Measurements from ENCODE around the gene SLC6A2. TPM values are rescaled to one million over a fixed set of nuclear protein-coding genes. Genes with fewer than 3 reads are reported as not detected.

Gene SLC6A2
- total RNA-seq, 2 experiments from 2014 or later, result not detected

DNA sequence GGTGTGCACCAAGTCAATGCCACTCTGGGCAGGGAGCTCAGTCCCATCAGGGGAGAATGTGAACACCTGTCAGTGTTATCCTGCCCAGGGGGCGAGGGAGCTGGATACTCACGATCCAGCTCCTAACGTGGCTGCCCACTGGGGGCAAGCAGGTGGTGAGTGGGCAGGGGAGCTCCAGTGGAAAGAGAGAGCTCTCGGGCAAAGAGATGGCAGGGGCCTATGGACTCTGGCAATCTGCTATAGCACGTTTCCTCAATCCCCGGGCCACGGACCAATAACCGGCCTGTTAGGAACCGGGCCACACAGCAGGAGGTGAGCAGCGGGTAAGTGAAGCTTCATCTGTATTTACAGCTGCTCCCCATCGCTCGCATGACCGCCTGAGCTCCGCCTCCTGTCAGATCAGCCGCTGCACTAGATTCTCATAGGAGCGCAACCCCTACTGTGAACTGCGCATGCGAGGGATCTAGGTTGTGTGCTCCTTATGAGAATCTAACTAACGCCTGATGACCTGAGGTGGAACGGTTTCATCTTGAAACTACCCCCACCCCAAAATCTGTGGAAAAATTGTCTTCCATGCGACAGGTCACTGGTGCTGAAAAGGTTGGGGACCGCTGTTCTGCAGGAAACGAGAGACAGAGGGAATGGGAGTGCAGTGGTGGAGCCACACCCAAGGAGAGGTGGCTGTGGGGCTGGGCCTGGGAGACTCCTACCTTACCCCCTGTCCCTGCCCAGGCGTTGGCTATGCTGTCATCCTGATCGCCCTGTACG, 15.6 kb downstream of the SLC6A2 start:
- Mint-ChIP-seq H3K36me3 (no peaks in the 10 kb centered on the region), H3K27me3 (no peaks in the 10 kb centered on the region), H3K4me1 (no peaks in the 10 kb centered on the region), H3K27ac (no peak overlapping the region), H3K4me3 (no peak overlapping the region), H3K9me3 (ENCODE audit: low read depth) (no peaks in the 10 kb centered on the region)
- DNase-seq (no peak), ATAC-seq (no peak)
- CTCF ChIA-PET, result no interaction called here

DNA sequence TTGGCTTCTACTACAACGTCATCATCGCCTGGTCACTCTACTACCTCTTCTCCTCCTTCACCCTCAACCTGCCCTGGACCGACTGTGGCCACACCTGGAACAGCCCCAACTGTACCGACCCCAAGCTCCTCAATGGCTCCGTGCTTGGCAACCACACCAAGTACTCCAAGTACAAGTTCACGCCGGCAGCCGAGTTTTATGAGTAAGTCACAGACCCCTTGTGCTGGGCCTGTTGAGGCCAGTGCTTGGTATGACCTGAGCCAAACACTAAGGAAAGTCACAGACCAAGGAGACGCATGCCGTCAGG, 16.1 kb downstream of the SLC6A2 start:
- Mint-ChIP-seq H3K4me1 (no peaks in the 10 kb centered on the region), H3K27me3 (no peaks in the 10 kb centered on the region), H3K36me3 (no peaks in the 10 kb centered on the region), H3K9me3 (ENCODE audit: low read depth) (no peaks in the 10 kb centered on the region), H3K4me3 (no peak overlapping the region), H3K27ac (no peak overlapping the region)
- ATAC-seq (no peak), DNase-seq (no peak)
- CTCF ChIA-PET, result no interaction called here

DNA sequence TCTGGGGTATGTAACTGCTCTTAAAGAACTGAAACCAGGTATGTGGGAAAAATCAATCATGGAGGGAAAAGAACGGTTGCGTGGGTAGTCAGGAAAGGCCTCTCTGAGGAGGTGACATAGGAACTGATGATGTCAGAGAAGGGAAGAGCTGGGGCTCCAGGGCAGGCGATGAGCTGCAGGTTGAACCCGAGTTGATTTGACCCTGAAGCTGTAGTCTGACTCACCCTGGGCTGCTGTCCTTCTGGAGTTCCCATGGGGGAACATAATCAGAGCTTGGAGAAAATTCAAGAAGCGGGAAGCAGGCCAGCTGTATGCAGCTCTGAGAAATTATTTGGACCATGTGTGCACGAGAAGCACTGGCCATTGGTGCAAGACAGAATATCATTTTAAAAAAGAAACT, 16.7 kb downstream of the SLC6A2 start:
- Mint-ChIP-seq H3K9me3 (ENCODE audit: low read depth) (no peaks in the 10 kb centered on the region), H3K27me3 (no peaks in the 10 kb centered on the region), H3K27ac (no peak overlapping the region), H3K4me3 (no peak overlapping the region), H3K4me1 (no peaks in the 10 kb centered on the region), H3K36me3 (no peaks in the 10 kb centered on the region)
- DNase-seq (no peak), ATAC-seq (no peak)
- CTCF ChIA-PET, result no interaction called here

DNA sequence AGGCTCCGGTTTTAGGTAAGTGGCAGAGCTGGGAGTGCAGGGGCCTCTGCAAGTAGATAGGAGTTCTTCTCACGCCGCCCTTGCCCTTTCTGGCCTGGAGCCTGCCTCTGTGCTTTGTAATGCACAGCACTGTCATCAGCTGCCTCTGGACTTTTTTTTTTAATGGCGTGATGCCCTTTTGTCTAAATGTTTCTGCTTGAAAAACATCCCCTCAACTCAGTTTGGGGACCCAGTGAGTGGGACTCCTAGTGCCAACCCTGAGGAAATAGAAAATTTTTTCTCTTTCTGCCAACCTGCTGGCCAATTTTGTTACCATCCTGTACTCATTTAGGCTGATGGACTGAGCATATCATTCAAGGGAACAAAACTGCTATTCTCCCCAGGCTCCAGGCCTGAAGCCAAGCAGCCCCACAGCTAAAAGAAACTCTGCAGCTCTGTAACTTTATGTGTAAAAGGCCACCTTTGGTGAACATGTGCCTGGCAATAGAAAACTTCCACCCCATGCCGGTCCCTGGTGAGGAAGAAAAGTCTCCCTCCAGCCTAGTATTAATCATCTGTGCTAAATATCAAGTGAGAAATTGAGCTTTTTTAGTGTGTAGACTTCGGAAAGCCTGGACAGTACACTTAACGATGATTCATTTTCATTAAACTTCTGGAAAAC, 22.5 kb downstream of the SLC6A2 start:
- Mint-ChIP-seq H3K27me3 (no peaks in the 10 kb centered on the region), H3K36me3 (no peaks in the 10 kb centered on the region), H3K27ac (no peak overlapping the region), H3K4me3 (no peak overlapping the region), H3K9me3 (ENCODE audit: low read depth) (no peaks in the 10 kb centered on the region), H3K4me1 (no peaks in the 10 kb centered on the region)
- DNase-seq, result no peak
- no peak for ATAC-seq
- CTCF ChIA-PET, result no interaction called here

DNA sequence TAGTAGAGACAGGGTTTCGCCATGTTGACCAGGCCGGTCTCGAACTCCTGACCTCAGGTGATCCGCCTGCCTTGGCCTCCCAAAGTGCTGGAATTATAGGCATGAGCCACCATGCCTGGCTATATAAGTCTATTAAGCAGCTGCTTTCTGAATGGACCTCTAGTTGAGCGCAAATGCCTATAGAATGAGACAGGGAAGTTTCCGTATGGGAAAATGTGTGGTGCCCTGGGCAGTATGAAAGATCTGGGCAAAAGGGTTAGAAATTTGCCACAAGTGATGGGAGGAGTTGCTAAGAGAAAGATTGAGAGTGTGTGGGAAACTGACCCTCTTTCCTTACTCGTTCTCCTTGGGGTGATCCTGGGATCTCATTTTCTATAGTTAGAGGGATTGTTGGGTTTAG, 26.3 kb downstream of the SLC6A2 start:
- no peaks in the 10 kb centered on the region for H3K9me3 Mint-ChIP-seq (ENCODE audit: low read depth)
- no peak overlapping the region for H3K27ac Mint-ChIP-seq
- no peak overlapping the region for H3K4me3 Mint-ChIP-seq
- H3K27me3 Mint-ChIP-seq, result no peaks in the 10 kb centered on the region
- CTCF ChIA-PET, result no interaction called here
- ATAC-seq (no peak), DNase-seq (no peak)
- H3K4me1 Mint-ChIP-seq, result no peaks in the 10 kb centered on the region
- no peaks in the 10 kb centered on the region for H3K36me3 Mint-ChIP-seq

DNA sequence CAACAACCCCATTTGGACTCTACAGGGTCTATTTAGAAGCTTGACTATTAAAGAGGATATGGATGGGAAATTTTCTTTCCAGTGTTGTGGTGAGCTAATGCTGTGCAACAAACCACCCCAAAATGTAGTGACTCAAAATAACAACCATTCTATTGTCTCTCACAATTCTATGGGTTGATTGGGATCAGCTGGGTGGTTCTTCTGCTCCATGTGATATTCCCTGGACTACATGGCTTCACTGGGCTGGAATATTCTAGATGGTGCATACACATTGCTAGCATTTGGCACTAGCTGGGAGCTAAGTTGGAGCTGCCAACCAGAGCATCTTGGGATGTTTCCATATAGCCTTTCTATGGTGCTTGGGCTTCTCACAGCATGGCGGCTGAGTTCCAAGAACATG, 30.2 kb downstream of the SLC6A2 start:
- no peaks in the 10 kb centered on the region for H3K36me3 Mint-ChIP-seq
- CTCF ChIA-PET, result no interaction called here
- ATAC-seq (no peak), DNase-seq (no peak)
- H3K27ac Mint-ChIP-seq, result no peak overlapping the region
- no peak overlapping the region for H3K4me3 Mint-ChIP-seq
- no peaks in the 10 kb centered on the region for H3K4me1 Mint-ChIP-seq
- H3K27me3 Mint-ChIP-seq, result no peaks in the 10 kb centered on the region
- H3K9me3 Mint-ChIP-seq (ENCODE audit: low read depth), result no peaks in the 10 kb centered on the region

DNA sequence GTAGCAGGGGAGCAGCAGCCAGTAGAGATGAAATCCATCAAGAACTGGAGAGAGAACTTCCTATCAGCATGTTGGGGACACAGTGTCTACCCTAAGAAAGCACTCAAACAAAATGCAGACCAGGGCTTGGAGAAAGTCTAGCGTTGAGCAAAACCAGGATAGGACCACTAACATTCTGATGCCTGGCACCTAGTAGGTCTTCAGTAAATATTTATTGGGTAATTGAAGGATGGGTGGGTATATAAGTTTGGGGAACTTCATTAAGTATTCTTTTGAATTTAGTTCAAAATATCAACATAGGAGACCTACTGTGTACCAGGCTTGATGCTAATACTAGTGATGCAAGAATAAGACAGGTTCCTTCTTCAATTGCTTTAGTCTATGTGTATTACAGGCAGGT, 30.9 kb downstream of the SLC6A2 start:
- H3K4me3 Mint-ChIP-seq, result no peak overlapping the region
- H3K36me3 Mint-ChIP-seq, result no peaks in the 10 kb centered on the region

DNA sequence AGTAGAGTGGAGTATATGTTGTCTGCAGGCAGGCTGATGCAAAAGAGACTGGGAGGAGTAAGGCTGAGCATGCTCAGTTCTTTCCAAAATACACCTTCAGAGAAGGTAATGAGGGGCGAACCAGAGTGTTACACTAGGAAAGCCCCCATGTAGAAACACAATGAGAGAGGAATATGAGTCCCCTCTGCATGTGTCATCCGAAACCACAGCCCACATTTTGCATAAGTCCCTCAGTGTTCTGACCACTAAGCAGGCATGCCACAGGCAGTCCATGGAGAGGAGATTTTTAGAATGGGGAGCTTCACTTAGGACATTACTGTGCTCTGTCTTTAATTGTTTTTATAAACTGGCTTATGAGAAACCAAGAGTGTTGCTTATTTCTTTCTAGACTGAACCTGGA, 32.0 kb downstream of the SLC6A2 start:
- Mint-ChIP-seq H3K27ac (no peak overlapping the region), H3K27me3 (no peaks in the 10 kb centered on the region)
- CTCF ChIA-PET, result no interaction called here

More for the DNA sequence above, 30.9 kb downstream of the SLC6A2 start:
- no peak for ATAC-seq
- no peak overlapping the region for H3K27ac Mint-ChIP-seq
- no peaks in the 10 kb centered on the region for H3K27me3 Mint-ChIP-seq
- CTCF ChIA-PET, result no interaction called here
- no peaks in the 10 kb centered on the region for H3K9me3 Mint-ChIP-seq (ENCODE audit: low read depth)
- DNase-seq, result no peak
- H3K4me1 Mint-ChIP-seq, result no peaks in the 10 kb centered on the region

DNA sequence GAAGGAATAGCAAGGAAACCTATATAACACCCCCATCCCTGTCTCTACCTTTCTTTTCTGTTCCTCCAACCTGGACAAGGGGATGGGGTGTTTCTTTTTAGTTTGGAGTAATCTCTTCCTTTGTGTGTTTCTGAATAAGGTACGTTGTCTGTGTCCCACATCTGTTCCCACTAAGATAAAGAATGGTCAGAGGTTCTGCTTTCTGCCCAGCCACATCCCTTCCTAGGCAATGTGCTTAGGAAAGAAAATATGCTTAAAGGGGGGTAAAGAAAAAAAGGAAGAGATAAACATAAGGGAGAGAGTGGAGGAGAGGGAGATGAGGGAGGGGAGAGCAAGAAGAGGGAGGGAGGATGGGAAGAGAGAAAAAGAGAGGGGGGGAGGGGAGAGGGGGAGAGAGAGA, 35.1 kb downstream of the SLC6A2 start:
- no peaks in the 10 kb centered on the region for H3K9me3 Mint-ChIP-seq (ENCODE audit: low read depth)
- no peaks in the 10 kb centered on the region for H3K36me3 Mint-ChIP-seq
- CTCF ChIA-PET, result no interaction called here
- ATAC-seq, result no peak
- H3K27me3 Mint-ChIP-seq, result no peaks in the 10 kb centered on the region
- DNase-seq, result no peak
- no peak overlapping the region for H3K4me3 Mint-ChIP-seq
- H3K27ac Mint-ChIP-seq, result no peak overlapping the region
- H3K4me1 Mint-ChIP-seq, result no peaks in the 10 kb centered on the region

More for the DNA sequence above, 32.0 kb downstream of the SLC6A2 start:
- H3K36me3 Mint-ChIP-seq, result no peaks in the 10 kb centered on the region
- H3K4me1 Mint-ChIP-seq, result no peaks in the 10 kb centered on the region
- H3K9me3 Mint-ChIP-seq (ENCODE audit: low read depth), result no peaks in the 10 kb centered on the region
- DNase-seq, result no peak
- no peak for ATAC-seq
- H3K4me3 Mint-ChIP-seq, result no peak overlapping the region

DNA sequence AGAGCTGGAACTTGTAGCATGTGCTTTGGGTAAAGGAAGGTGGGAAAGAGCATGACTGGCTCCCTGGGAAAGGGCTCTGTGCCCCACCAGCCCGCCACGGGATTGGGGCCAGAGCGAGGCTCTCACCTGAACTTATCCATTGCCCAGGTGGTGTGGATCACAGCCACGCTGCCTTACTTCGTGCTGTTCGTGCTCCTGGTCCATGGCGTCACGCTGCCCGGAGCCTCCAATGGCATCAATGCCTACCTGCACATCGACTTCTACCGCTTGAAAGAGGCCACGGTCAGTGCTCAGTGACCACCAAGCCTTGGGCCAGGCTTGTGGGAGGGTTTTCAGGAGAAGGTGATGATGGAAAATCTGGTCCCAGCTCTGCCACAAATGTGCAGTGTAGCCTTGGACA, 36.0 kb downstream of the SLC6A2 start:
- H3K4me3 Mint-ChIP-seq, result no peak overlapping the region
- no peak for DNase-seq
- ATAC-seq, result no peak
- CTCF ChIA-PET, result no interaction called here
- H3K27ac Mint-ChIP-seq, result no peak overlapping the region
- no peaks in the 10 kb centered on the region for H3K9me3 Mint-ChIP-seq (ENCODE audit: low read depth)
- H3K27me3 Mint-ChIP-seq, result no peaks in the 10 kb centered on the region
- no peaks in the 10 kb centered on the region for H3K36me3 Mint-ChIP-seq
- no peaks in the 10 kb centered on the region for H3K4me1 Mint-ChIP-seq

DNA sequence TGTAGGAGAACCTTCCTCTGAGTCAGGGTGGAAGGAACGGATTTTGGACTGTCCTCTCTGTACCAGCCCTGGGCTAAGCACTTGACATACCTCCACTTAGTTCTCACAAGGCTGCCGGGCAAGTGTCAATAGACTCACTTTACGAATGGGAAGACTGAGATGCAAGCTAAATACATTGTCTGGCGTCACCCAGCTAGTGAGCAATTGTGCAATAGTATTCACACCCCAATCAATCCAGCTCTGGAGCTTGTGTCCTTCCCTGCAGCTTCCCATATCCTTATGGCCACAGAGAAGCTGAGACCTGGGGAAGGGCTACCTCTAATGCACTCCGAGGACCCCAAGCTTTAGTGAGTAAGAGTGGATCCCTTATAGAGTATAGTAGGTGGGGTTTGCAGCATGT, 39.8 kb downstream of the SLC6A2 start:
- H3K9me3 Mint-ChIP-seq (ENCODE audit: low read depth), result no peaks in the 10 kb centered on the region
- DNase-seq (no peak), ATAC-seq (no peak)
- no peaks in the 10 kb centered on the region for H3K36me3 Mint-ChIP-seq
- no peak overlapping the region for H3K27ac Mint-ChIP-seq
- CTCF ChIA-PET, result interaction anchor here (1.8 kb wide), 1 partner anchor 231 kb away, joined by 6 read pairs; no protein-coding TSS in a partner anchor
- no peak overlapping the region for H3K4me3 Mint-ChIP-seq
- H3K27me3 Mint-ChIP-seq, result no peaks in the 10 kb centered on the region
- no peaks in the 10 kb centered on the region for H3K4me1 Mint-ChIP-seq

DNA sequence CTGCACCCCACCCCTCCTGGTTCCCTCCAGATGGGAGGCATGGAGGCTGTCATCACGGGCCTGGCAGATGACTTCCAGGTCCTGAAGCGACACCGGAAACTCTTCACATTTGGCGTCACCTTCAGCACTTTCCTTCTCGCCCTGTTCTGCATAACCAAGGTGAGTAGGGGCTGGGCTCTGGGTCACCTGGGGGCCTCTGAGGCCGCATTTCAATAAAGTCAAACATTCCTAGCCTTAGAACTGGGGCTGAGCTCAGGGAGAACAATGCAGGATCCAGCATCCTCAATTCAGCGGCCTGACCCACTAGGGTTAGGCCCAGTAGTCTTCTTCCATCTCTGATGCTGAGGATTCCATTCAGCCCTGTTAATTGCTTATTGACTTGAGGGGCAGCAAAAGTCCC, 42.1 kb downstream of the SLC6A2 start:
- Mint-ChIP-seq H3K27me3 (peaks cover 2% of the 10 kb centered on the region), H3K27ac (no peak overlapping the region), H3K9me3 (ENCODE audit: low read depth) (no peaks in the 10 kb centered on the region), H3K4me3 (no peak overlapping the region), H3K36me3 (no peaks in the 10 kb centered on the region), H3K4me1 (peaks cover 6% of the 10 kb centered on the region)
- DNase-seq (no peak), ATAC-seq (no peak)
- CTCF ChIA-PET, result no interaction called here

DNA sequence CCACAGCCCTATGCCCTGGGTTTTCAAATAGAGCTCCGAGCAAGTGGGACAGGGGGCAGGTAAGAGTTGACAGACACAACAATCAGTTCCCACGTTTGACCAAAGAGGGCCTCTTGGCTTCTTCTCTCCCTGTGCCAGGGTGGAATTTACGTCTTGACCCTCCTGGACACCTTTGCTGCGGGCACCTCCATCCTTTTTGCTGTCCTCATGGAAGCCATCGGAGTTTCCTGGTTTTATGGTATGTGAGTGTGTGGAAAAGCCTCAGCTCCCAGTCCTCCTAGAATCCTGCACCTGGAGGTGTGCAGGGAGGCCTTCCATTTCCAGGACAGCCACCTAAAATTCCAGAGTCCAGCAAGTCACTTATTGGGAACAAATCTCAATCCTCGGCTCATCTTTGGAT, 42.5 kb downstream of the SLC6A2 start:
- Mint-ChIP-seq H3K4me1 (peaks cover 11% of the 10 kb centered on the region), H3K9me3 (ENCODE audit: low read depth) (no peaks in the 10 kb centered on the region), H3K36me3 (no peaks in the 10 kb centered on the region), H3K27ac (no peak overlapping the region), H3K27me3 (peaks cover 2% of the 10 kb centered on the region), H3K4me3 (no peak overlapping the region)
- DNase-seq (no peak), ATAC-seq (no peak)
- CTCF ChIA-PET, result interaction anchor here (10.7 kb wide), 1 partner anchor 233 kb away, joined by 119 read pairs; no protein-coding TSS in a partner anchor

DNA sequence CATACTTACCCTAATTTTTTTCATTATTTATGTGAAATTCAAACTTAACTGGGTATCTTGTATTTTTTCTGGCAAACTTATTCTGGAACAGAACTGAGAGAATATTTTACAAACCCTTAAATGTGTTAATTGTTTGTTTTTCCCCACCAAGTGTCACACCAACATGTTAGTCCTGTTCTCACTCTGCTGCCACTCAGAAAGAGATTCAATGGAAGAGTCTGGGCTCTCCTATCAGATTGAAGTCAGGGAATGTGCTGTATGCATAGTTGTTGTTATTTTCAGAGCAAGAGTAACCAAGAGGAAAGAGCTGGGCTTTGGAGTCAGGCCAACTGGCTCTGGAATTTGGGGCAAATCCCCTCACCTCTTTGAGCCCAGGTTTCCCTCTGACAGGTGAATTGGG, 43.2 kb downstream of the SLC6A2 start:
- Mint-ChIP-seq H3K4me1 (peaks cover 13% of the 10 kb centered on the region), H3K4me3 (no peak overlapping the region), H3K36me3 (no peaks in the 10 kb centered on the region), H3K9me3 (ENCODE audit: low read depth) (no peaks in the 10 kb centered on the region), H3K27me3 (peaks cover 2% of the 10 kb centered on the region), H3K27ac (no peak overlapping the region)
- DNase-seq, result no peak
- CTCF ChIA-PET, result interaction anchor here (10.7 kb wide), 1 partner anchor 234 kb away, joined by 119 read pairs; no protein-coding TSS in a partner anchor
- ATAC-seq, result no peak

Data from activated CD8-positive, alpha-beta memory T cell treated with anti-CD3 and anti-CD28 coated beads, Interleukin-2, amount 10 ng/mL, durations not matched to agents 7 days and 5 days (primary cell).